Prostate gland (tissue), 2 donors: ENCODE results near the gene DHX58.

Experiments used
- POLR2A ChIP-seq: fragments of 450-650 bp; IDR thresholded peaks from one replicate; pipeline ENCODE4 v1.6.1; 2016; ENCODE audit warnings: antibody characterized with exemption, mild to moderate bottlenecking
- POLR2AphosphoS5 ChIP-seq: sonication (generic); formaldehyde crosslinking; IDR thresholded peaks from one replicate; pipeline ENCODE4 v1.6.1; 2017; ENCODE audit warnings: antibody characterized with exemption
- TF ChIP-seq, protein P1 (sequence below), 4 experiments: fragments of 200-600 bp in 2 of 4; fragments of 450-650 bp in 2 of 4; sonication (generic) in 2 of 4; IDR thresholded peaks; 1 replicate in 3 of 4; 2 replicates in 1 of 4; pipeline ENCODE4 v1.5.1; 2016 to 2019; ENCODE audit warnings: antibody characterized with exemption in 4 of 4, mild to moderate bottlenecking in 2 of 4, moderate library complexity in 2 of 4

DNA sequence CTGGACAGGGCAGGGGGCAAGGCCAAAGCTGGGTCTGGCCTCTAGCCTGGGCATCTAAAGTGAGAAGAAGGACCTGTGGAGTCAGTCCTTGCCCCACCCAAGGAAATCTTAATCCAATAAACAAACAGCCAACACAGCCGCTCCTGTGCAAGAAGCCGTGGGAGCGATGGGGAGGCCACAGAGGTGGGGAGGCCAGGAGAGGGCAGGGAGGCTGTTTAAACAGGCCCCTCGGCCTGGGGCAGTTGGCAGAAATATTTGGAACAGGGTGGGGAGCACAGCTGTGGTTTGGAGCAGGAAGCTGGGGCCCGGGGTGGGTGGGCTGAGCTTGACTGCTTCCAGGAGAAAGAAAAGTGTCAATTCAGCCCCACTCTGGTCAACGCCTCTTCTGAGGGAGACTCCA, 19.6 kb downstream of the DHX58 start:
- no peak for TF ChIP-seq POLR2AphosphoS5
- no peak for TF ChIP-seq POLR2A
- TF ChIP-seq, protein P1, sequence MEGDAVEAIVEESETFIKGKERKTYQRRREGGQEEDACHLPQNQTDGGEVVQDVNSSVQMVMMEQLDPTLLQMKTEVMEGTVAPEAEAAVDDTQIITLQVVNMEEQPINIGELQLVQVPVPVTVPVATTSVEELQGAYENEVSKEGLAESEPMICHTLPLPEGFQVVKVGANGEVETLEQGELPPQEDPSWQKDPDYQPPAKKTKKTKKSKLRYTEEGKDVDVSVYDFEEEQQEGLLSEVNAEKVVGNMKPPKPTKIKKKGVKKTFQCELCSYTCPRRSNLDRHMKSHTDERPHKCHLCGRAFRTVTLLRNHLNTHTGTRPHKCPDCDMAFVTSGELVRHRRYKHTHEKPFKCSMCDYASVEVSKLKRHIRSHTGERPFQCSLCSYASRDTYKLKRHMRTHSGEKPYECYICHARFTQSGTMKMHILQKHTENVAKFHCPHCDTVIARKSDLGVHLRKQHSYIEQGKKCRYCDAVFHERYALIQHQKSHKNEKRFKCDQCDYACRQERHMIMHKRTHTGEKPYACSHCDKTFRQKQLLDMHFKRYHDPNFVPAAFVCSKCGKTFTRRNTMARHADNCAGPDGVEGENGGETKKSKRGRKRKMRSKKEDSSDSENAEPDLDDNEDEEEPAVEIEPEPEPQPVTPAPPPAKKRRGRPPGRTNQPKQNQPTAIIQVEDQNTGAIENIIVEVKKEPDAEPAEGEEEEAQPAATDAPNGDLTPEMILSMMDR (IDR thresholded peaks at IDR 0.05): no peak
